Measurements from ENCODE around the gene RB1. TPM values are rescaled to one million over a fixed set of nuclear protein-coding genes. Genes with fewer than 3 reads are reported as not detected.

Gene RB1
- total RNA-seq, 2 experiments from 2014 or later: 33.5 to 84.4 TPM

DNA sequence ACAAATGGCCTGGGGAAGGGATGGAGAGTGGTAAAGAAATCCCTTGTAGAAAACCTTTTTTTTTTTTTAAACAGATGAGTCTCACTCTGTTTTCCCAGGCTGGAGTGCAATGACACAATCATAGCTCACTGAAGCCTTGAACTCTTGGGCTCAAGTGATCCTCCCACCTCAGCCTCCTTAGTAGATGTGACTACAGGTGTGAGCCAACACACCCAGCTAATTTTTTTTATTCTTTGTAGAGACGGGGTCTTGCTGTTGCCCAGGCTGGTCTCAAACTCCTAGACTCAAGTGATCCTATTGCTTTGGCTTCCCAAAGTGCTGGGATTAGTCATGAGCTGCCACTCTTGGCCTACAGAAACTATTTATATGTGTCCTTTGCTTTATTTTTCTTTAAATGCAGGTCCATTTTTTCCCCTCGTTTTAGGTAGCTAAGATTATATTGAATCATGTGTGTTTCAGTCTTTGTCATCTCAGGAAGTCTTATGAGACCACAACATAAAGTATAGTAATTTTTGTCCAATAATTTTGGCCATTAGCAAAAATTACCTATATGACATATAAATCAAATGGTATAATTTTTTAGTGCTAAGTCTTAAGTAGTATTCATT, 98.9 kb downstream of the RB1 start:
- H3K4me1 ChIP-seq (ENCODE audit: insufficient read depth, low read length, poor library complexity, severe bottlenecking): peaks cover 20% of the 10 kb centered on the region
- no peak overlapping the region for H2AFZ ChIP-seq (ENCODE audit: low read length)
- intact Hi-C loops (cut with micrococcal nuclease; ENCODE audit: unreplicated experiment): no loop called here

DNA sequence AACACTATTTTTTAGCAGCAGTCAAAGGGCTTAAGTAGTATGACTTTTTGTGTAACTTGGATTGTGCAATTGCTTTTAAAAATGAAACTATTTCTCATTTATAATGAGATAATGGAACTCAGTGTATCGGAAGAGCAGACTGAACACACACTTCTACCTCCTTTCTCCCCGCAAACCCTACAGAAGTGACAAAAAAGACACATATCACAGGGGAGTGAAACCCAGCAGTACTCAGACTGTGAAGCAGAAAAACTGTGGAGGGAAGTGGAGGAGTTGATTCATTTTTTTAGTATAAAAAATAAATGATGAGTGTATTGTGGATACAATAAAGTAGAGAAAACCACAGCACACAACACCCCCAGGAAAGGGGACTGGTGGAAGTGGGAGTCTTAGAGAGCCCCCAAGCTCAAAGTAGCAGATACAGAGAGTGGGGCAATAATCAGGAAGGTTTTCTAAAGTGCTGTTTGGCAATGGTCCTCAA, 99.6 kb downstream of the RB1 start:
- no peak for TF ChIP-seq EZH2phosphoT487 (IDR thresholded peaks at IDR 0.05; ENCODE audit: borderline replicate concordance, low read depth, low read length)
- TF ChIP-seq, protein P1, sequence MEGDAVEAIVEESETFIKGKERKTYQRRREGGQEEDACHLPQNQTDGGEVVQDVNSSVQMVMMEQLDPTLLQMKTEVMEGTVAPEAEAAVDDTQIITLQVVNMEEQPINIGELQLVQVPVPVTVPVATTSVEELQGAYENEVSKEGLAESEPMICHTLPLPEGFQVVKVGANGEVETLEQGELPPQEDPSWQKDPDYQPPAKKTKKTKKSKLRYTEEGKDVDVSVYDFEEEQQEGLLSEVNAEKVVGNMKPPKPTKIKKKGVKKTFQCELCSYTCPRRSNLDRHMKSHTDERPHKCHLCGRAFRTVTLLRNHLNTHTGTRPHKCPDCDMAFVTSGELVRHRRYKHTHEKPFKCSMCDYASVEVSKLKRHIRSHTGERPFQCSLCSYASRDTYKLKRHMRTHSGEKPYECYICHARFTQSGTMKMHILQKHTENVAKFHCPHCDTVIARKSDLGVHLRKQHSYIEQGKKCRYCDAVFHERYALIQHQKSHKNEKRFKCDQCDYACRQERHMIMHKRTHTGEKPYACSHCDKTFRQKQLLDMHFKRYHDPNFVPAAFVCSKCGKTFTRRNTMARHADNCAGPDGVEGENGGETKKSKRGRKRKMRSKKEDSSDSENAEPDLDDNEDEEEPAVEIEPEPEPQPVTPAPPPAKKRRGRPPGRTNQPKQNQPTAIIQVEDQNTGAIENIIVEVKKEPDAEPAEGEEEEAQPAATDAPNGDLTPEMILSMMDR (conservative IDR thresholded peaks at IDR 0.05; ENCODE audit: low read length): no peak
- POLR2A ChIA-PET: interaction anchor here (0.5 to 0.7 kb wide), 4 partner anchors 60 to 1818 kb away, joined by 3 read pairs; no protein-coding TSS in a partner anchor
- no peaks in the 10 kb centered on the region for H3K9me2 ChIP-seq (ENCODE audit: insufficient read depth, low read length)

More for the DNA sequence above, 98.9 kb downstream of the RB1 start:
- no peak for TF ChIP-seq EZH2phosphoT487 (IDR thresholded peaks at IDR 0.05; ENCODE audit: borderline replicate concordance, low read depth, low read length)
- TF ChIP-seq, protein P1 (conservative IDR thresholded peaks at IDR 0.05; ENCODE audit: low read length): no peak
- POLR2A ChIA-PET: interaction anchor here (0.6 to 0.7 kb wide), 4 partner anchors 39 to 997 kb away, joined by 3 to 4 read pairs (median 4); no protein-coding TSS in a partner anchor
- no peaks in the 10 kb centered on the region for H4K20me1 ChIP-seq (ENCODE audit: insufficient read depth, low read length)
- H3K4me2 ChIP-seq (ENCODE audit: low read length): no peak overlapping the region
- no peaks in the 10 kb centered on the region for H3K9me2 ChIP-seq (ENCODE audit: insufficient read depth, low read length)
- BruUV-seq (replicated peaks): no TSS peak
- no peak overlapping the region for H3K4me3 ChIP-seq (ENCODE audit: low read depth, low read length, poor library complexity, severe bottlenecking)
- H3K27ac ChIP-seq (ENCODE audit: low read depth, low read length, poor library complexity, severe bottlenecking): no peak overlapping the region
- no peaks in the 10 kb centered on the region for H3K9me3 ChIP-seq (ENCODE audit: low read length)
- peaks cover 33% of the 10 kb centered on the region for H3K36me3 ChIP-seq (ENCODE audit: insufficient read depth, low read length)
- no peak for DNase-seq (ENCODE audit: low spot score)
- H3K79me2 ChIP-seq (ENCODE audit: insufficient read depth, low read depth, low read length): no peaks in the 10 kb centered on the region
- CTCF ChIA-PET (ENCODE audit: unreplicated experiment): no interaction called here

DNA sequence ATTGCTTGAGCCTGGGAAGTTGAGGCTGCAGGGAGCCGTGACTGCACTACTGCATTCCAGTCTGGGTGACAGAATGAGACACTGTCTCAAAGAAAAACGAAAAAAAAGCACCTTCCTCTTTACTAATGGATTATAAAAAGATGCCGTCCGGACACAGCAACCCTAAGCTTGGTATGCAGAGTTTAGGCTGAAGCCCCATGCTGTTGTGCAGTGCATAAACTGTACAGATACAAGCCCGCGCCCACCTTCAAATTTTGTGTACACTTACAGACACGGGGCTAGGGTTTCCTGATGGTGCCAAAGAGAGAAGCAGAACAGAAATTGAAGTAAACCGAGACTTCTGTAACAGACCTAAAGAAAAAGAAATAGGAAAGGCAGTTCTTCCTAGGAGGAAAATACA, 100.4 kb downstream of the RB1 start:
- no peaks in the 10 kb centered on the region for H3K79me2 ChIP-seq (ENCODE audit: insufficient read depth, low read depth, low read length)
- BruUV-seq (replicated peaks): no TSS peak
- H3K9me2 ChIP-seq (ENCODE audit: insufficient read depth, low read length): no peaks in the 10 kb centered on the region
- intact Hi-C loops (cut with micrococcal nuclease; ENCODE audit: unreplicated experiment): no loop called here
- H3K27ac ChIP-seq (ENCODE audit: low read depth, low read length, poor library complexity, severe bottlenecking): no peak overlapping the region
- H3K9me3 ChIP-seq (ENCODE audit: low read length): no peaks in the 10 kb centered on the region
- no peaks in the 10 kb centered on the region for H4K20me1 ChIP-seq (ENCODE audit: insufficient read depth, low read length)
- TF ChIP-seq, protein P1 (conservative IDR thresholded peaks at IDR 0.05; ENCODE audit: low read length): no peak
- TF ChIP-seq EZH2phosphoT487 (IDR thresholded peaks at IDR 0.05; ENCODE audit: borderline replicate concordance, low read depth, low read length): no peak
- no peak overlapping the region for H3K4me3 ChIP-seq (ENCODE audit: low read depth, low read length, poor library complexity, severe bottlenecking)
- H3K36me3 ChIP-seq (ENCODE audit: insufficient read depth, low read length): peaks cover 41% of the 10 kb centered on the region
- no peak overlapping the region for H3K4me2 ChIP-seq (ENCODE audit: low read length)
- no peak overlapping the region for H2AFZ ChIP-seq (ENCODE audit: low read length)
- CTCF ChIA-PET (ENCODE audit: unreplicated experiment): no interaction called here
- DNase-seq (ENCODE audit: low spot score): no peak
- peaks cover 20% of the 10 kb centered on the region for H3K4me1 ChIP-seq (ENCODE audit: insufficient read depth, low read length, poor library complexity, severe bottlenecking)
- POLR2A ChIA-PET: no interaction called here

More for the DNA sequence above, 99.6 kb downstream of the RB1 start:
- H3K36me3 ChIP-seq (ENCODE audit: insufficient read depth, low read length): peaks cover 37% of the 10 kb centered on the region
- DNase-seq (ENCODE audit: low spot score): no peak
- no TSS peak for BruUV-seq (replicated peaks)
- CTCF ChIA-PET (ENCODE audit: unreplicated experiment): no interaction called here
- no peaks in the 10 kb centered on the region for H3K79me2 ChIP-seq (ENCODE audit: insufficient read depth, low read depth, low read length)
- H2AFZ ChIP-seq (ENCODE audit: low read length): no peak overlapping the region
- H3K4me1 ChIP-seq (ENCODE audit: insufficient read depth, low read length, poor library complexity, severe bottlenecking): peaks cover 20% of the 10 kb centered on the region
- no peaks in the 10 kb centered on the region for H3K9me3 ChIP-seq (ENCODE audit: low read length)
- no peak overlapping the region for H3K27ac ChIP-seq (ENCODE audit: low read depth, low read length, poor library complexity, severe bottlenecking)
- H3K4me2 ChIP-seq (ENCODE audit: low read length): no peak overlapping the region
- H4K20me1 ChIP-seq (ENCODE audit: insufficient read depth, low read length): no peaks in the 10 kb centered on the region
- intact Hi-C loops (cut with micrococcal nuclease; ENCODE audit: unreplicated experiment): no loop called here
- no peak overlapping the region for H3K4me3 ChIP-seq (ENCODE audit: low read depth, low read length, poor library complexity, severe bottlenecking)

Data from OCI-LY7 (cell line).